Tongue (tissue), 2 donors: Measurements from ENCODE around the gene PPP2R5E. TPM values are rescaled to one million over a fixed set of nuclear protein-coding genes. Genes with fewer than 3 reads are reported as not detected.
A peak's percentile ranks its signal among the peaks of the same experiment; 100 is the strongest.
"Not testable (repeated sequence)": the region's sequence is repeated elsewhere in the genome, so short reads cannot be mapped to it uniquely, and the experiment has no call there.

ENCODE experiments used
- DNase-seq: peaks from one replicate; pipeline ENCODE4 v3.0.0-alpha.2; 2015
- total RNA-seq: library from RNA; depleted of rRNA; stranded (reverse); fragments of >200 nt; gene quantifications from one replicate; pipeline ENCODE4 v1.2.3, GENCODE V29; 2014

PPP2R5E gene
- 28.8 TPM for total RNA-seq

DNA sequence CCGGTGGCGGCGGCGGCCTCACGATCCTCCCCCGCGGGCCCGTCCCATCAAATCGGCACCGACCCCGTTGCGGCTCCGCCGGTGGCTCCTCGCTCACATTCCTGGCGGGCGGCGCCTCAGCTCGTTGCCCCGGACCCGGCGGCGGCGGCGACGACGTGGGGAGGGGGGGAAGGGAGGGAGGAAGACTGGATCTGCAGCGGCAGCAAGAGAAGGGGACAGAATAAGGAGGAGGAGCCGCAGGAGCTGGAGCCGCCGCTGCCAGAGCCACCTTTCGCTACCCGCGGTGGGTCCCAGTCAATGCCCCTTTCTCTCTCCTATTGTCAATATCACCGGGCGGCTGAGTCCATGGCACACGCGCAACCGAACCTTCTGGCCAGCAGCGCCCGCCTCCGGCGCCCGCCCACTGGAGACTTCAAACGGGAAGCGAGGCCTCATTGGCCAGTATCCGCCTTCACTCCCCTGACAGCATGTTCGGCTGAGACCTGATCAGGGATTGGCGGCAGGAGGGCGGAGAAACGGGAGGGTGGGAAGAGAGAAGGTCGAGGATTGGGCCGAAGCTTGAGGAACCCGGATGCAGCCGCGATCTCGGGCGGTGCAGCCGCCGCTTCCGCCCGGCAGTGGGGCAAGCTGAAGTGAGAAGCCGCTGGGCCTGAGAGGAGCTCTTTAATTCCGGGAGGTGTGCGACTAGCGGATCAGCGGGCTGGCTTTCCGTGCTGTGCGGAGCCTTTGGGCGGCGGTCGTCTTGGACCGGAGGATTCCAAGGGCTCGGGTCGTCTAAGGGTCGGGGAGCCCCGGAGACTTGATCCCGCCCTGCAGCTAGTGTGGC lies at the start of gene PPP2R5E:
PPP2R5E (minus strand) TSS at position 378 of the 826 bp plus-strand sequence. CDS start 3,692 bp downstream, outside the sequence.
- peak; percentile 99 for DNase-seq

DNA sequence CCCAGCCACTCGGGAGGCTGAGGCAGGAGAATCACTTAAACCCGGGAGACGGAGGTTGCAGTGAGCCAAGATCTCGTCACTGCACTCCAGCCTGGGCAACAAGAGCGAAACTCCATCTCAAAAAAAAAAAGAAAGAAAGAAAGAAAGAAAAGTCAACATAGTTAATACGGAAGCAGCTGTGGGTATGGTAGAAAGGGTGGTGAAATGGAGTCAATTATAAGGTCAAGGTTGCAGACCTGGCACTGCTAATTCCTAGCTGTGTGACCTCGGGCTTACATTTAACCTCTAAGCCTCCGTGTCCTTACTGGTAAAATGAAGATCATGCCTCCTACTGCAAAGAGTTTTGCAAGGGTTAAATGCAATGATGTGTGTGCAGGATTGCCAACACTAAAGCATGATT lies 39.9 kb upstream of the PPP2R5E start:
- not testable (repeated sequence) for DNase-seq

DNA sequence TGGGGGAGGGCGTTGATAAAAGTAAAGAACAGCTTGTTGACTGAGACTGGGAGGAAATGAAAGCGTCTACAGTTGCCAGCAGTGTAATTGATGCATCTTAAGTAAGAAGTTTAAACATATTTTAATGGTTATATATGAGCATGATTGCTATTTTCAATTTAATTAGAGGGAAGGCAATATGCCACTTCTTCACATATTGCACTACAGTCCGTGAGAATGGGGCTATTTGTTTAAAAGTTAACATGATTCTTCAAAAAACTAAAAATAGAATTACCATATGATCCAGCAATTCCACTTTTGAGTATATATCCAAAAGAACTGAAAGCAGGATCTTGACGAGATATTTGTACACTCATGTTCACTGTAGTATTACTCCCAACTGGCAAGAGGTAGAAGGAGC lies 38.3 kb upstream of the PPP2R5E start:
- DNase-seq = no peak

DNA sequence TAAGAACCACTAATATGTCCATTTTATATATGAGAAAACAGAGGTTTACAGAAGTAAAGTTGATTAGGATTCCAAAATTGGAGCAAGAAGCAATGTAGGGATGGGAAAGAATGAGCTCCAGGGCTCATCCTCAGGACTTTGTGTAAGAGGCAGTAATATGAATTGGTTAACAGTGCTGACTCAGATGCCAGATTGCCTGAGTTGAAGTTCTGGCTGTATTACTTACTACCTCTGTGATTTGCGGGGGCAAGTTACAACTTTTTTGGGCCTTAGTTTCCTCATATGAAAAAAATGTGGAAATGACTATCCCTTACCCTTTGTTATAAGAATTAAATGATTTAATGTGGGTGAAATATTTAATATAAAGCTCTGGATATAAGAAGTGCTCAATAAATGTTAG lies 35.1 kb upstream of the PPP2R5E start:
- DNase-seq = no peak

DNA sequence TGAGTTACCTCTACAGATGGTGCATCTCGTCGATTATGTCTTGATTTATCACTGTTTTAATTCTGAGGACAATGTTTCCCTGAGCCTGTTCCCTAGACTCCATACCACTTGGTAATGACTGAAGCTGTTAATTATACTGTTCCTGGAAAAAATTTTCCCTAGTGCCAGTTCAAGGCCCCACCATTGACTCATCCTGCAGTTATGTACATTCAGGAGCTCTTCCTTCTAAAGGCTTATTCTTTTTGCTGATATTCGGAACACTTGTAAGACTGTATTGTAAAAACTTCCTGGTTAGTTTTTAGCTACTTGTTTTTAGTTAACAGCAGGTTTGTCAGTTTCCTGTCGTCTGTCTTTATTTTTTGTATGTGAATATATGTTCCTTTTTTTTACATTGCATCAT lies 30.4 kb upstream of the PPP2R5E start:
- DNase-seq = no peak

DNA sequence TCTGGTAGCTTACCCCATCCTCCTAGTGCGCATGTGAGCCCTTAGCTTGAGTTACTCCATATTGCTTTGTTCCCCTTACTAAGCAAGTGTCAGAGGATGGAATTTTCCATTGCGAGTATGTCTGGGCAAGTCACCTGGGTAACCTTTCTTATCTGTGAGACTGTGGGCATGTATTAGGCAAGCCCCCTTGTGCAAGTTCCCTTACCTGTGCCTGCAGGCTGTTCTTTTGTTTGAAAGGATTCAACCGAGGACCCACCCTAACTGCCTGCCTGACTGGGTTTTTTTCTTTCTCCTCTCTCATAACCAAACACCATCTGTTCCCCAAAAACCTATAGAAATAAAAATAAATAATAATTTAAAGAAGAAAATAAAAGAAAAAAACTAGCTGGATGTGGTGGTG lies 22.3 kb upstream of the PPP2R5E start:
- DNase-seq = no peak

DNA sequence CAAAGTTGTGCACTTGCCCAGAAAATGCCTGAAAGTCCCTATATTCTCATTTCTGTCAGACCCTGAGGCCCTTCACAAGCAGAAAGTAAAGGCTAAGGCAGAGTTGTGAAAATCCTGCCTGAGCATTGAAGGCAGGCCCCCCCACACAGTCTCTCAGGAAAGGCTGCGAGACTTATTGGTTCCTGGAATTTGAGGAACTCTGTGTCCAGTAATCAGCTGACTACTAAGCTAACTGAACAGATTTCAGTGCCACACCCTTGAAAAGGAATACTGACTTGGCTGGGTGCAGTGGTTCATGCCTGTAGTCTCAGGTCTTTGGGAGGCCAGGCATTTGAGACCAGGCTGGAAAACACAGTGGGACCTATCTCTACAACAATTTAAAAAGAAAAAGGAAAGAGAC lies 21.1 kb upstream of the PPP2R5E start:
- DNase-seq = no peak

DNA sequence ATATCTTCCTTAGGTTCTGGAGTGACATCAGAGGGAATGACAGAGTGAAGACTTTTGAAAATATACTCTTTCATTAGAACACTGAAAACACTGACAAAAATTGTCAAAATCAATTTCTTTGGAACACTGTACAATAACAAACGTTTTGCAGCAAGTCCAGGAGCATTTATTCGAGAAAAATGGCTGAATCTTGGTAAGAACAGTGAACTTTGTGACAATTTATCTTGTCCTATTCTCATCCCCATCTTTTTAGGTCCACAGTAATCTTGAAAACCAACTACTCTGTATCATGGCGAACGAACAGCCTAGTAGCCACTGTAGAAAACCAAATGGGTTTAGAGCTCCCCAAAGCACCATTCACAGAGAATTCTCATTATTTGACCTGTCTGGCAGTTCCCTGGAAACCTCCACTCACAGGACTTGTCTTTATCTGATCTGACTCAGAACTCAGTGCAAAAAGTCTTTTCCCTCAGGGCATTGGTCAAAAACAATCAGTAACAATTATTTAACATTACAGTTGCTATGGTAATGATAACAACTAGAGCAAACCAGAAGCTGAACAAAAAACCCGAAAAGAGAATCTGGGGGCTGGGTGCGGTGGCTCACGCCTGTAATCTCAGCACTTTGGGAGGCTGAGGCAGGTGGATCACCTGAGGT lies 20.3 kb upstream of the PPP2R5E start:
- DNase-seq = no peak

DNA sequence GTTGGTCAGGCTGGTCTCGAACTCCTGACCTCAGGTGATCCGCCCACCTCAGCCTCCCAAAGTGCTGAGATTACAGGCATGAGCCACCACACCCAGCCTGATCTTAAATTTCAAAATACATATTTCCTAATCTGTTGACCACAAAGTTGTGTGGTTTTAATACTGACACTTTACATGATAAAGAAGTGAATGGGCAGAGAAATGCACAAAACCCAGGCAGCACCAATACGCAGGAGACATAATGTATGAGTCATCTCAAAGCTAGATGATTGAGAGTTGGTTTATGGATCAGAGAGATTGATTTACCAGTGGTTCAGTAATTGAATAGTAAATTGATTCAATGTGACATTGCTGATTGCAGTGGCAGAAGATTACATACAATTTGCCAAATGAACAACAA lies 19.2 kb upstream of the PPP2R5E start:
- no peak for DNase-seq

DNA sequence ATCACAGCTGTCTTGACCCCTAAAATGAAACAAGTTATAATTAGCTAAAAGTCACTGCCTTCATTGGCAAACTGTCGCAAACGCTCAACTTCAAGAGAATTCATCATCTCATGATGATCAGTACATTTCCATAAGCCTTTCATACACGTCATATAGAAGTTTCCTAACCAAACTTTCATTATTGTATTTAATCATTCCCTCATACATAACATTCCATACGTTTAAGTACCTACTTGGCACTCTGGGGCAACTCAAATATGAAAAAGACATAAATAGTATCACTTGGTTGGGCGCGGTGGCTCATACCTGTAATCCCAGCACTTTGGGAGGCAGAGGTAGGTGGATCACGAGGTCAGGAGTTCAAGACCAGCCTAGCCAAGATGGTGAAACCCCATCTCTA lies 12.4 kb upstream of the PPP2R5E start:
- DNase-seq = no peak

DNA sequence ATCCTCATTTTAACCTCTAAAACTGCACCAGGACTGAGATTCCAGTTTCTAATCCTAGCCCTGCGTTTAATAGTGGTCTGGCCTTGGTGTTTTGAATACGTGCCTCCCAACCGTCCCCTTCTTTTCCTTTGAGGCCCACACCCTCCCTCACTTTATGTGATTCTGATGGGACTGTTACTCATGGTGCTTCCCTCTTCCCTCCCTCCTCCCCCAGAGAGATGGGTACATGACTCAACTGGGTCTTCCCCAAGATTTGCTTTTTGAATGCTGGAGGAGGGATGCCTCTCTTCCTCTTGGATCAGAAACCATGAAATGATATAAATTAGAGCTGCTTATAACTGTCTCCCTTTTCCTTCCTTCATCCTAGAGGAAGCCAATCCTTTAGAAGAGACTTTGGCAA lies 8.2 kb upstream of the PPP2R5E start:
- no peak for DNase-seq

DNA sequence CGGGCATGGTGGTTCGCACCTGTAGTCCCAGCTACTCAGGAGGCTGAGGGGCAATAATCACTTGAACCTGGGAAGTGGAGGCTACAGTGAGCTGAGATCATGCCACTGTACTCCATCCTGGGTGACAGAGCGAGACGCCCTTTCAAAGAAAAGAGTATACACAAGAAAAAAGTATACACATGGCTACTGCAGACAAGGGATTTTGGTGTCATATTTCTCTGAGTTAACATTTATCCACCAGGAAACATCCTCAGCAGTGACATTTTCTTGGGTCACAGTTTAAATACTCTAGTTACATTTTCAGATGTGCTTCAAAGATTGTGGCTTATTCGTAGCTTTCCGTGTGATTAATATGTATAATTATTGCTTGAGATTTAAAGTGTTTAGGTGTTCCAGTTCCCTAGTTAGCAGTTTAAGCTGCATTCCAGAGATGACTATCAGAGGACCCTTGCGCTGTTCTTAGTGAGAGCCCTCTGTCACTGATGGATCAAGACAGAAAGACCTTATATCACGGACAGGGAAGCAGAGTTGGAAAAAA lies 4.7 kb upstream of the PPP2R5E start:
- no peak for DNase-seq

DNA sequence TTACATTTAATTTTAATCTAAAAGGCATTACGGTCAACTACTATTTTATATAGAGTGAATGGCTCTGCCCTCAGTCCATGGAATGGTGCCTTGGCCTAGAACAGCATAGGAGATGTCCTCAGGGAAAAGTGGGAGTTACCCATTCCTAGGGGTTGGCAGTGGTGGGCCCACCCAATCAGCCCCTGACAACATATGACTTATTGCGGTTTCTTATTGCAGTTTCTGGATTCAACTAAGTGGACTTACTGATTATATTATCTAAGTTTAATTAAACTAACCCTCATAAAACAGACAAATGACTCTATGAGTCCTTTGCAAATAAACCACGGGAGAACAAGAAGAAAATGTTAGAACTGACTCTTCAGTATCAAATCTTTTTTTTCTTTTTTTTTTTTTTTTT lies 2.3 kb upstream of the PPP2R5E start:
- no peak for DNase-seq

DNA sequence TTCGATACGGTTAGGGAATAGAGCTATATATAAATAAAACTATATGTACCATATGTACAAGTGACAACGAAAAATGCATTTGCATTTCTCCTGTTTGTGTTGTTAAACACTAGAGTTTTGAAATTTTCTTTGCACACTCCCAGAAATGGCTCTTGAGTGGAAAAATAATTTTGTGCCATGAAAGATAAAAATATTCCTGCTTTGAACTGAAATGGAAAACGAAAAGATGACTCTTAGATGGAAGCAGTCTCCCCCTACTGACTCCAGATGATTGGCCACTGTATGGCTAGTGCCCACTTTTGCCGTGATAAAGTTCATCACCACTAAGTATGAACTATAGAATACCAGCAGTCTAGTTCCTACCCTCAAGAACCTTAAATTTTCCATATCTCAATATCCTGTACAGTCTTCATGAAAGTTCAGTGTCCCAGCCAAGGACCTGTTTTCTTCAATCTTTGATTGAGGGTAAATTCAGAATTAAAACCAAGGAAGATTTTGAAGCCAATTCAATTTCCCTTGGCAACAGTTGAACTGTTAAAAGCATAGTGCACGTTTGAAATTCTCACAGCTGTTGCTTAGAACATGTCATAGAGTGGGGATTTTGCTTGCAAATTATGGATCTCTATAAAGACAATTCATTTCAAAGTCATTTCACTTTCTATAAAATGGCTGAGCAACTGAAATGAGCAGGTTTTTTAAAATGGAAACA lies 1.6 kb upstream of the PPP2R5E start:
- DNase-seq = no peak

DNA sequence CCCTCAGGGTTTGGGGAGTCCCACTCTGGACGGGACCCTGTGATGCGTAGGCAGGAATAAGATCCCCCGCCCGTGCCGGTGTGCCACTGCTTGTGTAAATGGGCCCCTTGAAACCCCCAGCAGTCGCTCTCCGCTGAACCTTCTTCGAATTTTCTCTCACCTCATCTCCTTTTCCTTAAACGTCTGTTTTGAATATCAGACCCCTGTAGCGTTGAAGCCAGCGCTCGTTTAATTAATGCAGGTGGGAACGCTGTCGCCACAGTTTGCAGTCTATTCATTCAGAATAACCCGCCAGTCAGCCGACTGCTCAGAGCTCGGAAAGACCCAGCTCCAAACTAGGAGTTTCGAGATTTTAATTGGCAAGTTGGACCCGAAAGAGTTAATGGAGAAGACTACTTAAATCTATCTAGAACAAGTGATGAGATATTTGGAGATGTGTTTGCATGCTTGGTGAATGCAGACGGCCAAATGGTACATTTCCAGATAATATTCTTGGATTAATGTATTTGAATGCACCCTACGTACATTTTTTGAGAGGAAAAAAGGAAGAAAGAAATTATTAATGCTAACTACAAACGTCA lies 739 bp upstream of the PPP2R5E start:
- no peak for DNase-seq

DNA sequence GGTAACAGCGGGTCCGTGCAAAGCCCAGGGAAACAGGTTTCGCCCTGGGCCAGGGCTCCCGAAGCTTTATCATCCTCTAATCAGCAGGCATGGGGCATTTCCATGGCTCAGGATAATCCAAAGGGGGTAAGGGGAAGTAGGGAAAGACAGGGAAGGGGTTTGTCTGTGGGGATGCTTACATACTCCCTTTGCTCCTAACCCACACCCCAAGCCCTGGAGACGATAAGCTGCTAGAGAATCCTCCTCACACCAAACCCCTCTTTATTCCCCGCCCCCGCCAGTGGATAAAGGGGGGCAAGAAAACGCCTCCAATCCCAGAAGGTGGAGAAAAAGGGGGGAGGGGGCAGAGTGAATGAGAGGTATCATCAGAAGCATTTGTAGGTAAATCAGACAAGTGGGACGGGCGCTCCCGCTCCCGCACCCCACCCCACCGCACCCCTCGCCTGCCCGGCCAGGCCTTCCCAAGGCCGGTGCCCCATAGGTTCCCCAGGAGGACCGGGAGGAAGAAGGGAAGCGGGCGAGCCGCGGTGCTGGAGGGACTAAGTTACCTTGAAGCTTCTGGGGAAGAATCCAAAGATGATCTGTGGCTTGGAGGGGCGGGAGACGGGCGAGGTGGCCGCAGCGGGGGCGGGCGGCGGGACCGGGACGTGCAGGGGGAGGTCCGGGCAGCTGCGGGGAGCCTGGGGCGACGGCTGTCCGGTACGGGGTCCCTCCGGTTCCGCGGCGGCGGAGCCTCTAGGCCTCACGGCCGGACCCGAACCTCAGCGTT lies 762 bp downstream of the PPP2R5E start:
- DNase-seq = peak; percentile 51

DNA sequence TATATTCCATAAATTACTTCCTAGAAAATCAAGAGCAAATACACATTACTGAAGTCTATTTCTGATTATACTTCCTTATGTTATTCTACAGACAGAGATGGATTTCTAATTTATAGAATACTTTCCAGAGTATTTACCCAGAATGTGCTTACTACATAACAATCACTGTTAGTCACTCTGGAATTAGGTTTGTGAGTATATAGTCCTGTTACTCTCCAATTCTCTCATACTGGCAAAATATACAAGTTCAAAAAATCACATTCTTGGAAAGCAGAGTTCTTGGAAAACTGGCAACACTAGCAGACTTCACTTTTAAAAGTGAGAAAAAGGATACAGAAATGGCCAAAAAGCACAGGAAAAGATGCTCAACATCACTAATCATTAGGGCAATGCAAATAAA lies 7.3 kb downstream of the PPP2R5E start:
- no peak for DNase-seq

DNA sequence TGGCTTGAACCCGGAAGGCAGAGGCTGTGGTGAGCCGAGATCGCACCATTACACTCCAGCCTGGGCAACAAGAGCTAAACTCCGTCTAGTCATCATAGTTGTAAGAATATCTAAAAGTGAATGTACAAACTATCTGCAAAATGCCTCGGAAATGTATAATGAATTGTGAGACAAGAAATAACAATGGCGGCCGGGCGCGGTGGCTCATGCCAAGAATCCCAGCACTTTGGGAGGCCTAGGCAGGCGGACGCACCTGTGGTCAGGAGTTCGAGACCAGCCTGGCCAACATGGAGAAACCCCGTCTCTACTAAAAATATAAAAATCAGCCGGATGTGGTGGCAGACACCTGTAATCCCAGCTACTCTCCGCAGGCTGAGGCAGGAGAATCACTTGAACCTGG lies 9.7 kb downstream of the PPP2R5E start:
- DNase-seq = no peak

DNA sequence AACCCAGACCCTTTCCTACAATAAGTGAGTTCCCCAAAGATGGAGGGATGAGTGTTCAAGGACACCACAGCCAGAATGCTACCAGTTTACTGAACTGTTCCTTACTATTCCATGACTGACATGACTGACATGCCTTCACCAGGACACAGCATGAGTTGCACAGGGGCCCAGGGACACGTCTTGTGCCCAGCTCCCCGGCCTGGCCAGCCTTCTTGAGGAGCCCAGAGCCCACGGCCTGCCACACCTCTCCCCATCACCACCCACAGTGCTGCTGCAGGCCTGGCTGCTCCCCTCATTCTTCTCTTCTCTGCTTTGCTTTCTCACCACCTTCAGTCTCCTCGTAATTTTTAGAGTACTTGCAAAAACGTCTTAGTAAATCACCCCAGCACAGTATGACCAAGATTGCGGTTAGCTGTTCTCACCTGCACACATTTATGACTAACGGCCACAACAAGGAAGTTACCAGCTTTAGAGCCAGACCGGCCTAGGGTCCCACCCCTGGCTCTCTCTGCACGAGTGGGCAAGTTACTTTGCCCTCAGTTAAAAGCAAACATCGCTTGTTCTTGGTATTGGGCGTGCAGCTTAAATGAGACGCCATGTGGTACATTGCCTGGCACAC lies 18.5 kb downstream of the PPP2R5E start:
- no peak for DNase-seq

DNA sequence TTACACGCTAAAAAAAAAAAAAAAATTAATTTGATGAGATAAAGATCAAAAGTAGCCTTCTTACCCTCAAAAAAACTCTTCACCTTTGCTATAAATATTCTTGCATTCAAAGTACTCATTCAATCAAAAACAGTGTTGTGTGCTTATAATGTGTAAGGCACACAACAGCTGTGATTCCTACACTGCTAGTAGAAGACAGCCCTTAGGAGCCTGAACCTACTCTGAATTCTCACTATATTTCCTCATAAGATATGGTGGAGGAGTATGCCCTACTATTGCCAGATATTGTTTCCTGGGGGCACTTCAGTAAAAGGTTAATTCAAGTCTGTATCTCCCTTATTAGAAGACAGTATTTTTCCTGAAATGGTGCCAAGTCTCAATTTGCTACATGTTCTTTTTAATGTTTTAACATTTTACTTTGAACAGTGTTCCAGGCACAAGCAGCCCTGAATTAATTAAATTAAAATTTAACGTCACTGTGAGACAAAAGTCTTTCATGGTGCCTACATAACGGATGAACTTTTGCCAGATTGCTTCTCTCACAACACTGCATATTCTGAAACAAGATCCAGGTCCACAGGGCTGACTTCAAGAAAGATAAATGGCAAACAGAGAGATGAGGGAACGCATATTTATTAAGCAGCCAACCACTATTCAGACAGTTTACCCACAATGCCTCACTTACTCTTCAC lies 19.3 kb downstream of the PPP2R5E start:
- DNase-seq = no peak

DNA sequence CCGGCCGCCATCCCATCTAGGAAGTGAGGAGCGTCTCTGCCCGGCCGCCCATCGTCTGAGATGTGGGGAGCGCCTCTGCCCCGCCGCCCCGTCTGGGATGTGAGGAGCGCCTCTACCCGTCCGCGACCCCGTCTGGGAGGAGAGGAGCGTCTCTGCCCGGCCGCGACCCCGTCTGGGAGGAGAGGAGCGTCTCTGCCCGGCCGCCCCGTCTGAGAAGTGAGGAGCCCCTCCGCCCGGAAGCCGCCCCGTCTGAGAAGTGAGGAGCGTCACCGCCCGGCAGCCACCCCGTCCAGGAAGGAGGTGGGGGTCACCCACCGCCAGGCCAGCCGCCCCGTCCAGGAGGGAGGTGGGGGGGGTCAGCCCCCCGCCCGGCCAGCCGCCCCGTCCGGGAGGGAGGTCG lies 20.7 kb downstream of the PPP2R5E start:
- not testable (repeated sequence) for DNase-seq
